DND-41 (cell line): ENCODE data around the gene XPNPEP1.

Experiments used
- ATAC-seq: fragments of 200-7000 bp; cut with Tn5 transposase; 3 replicates; pipeline ENCODE4 v1.9.1; 2021; ENCODE audit warnings: low read depth; ENCODE audit not compliant: insufficient read depth
- DNase-seq: peaks from one replicate; pipeline ENCODE4 v3.0.0-alpha.2; 2020
- H2AFZ ChIP-seq: 2 replicates; pipeline ENCODE4 v1.6.0; 2012; ENCODE audit warnings: low read depth, low read length
- H3K27ac ChIP-seq: 2 replicates; pipeline ENCODE4 v1.5.1; 2012; ENCODE audit warnings: low read length, inconsistent platforms
- H3K27me3 ChIP-seq: fragments of 200-600 bp; sonication (generic); 2 replicates; pipeline ENCODE4 v1.6.0; 2012; ENCODE audit warnings: low read length, mild to moderate bottlenecking, inconsistent platforms; ENCODE audit not compliant: insufficient read depth, poor library complexity
- H3K36me3 ChIP-seq: 2 replicates; pipeline ENCODE4 v1.5.1; 2012; ENCODE audit warnings: low read length, inconsistent platforms; ENCODE audit not compliant: insufficient read depth
- H3K4me1 ChIP-seq: 2 replicates; pipeline ENCODE4 v1.5.1; 2012; ENCODE audit warnings: mild to moderate bottlenecking, low read length; ENCODE audit not compliant: insufficient read depth
- H3K4me2 ChIP-seq: 2 replicates; pipeline ENCODE4 v1.6.0; 2012; ENCODE audit warnings: mild to moderate bottlenecking, moderate library complexity, low read length, inconsistent platforms; ENCODE audit not compliant: insufficient read depth
- H3K4me3 ChIP-seq, 2 experiments: fragments of 200-600 bp in 1 of 2; shearing (Covaris generic) in 1 of 2; 2 replicates each; pipeline ENCODE4 v1.5.1; 2012 to 2016; ENCODE audit warnings: inconsistent platforms in 2 of 2, low read length in 2 of 2, mild to moderate bottlenecking in 2 of 2, low read depth in 1 of 2, moderate library complexity in 1 of 2
- H3K79me2 ChIP-seq: 2 replicates; pipeline ENCODE4 v1.6.0; 2012; ENCODE audit warnings: low read length, inconsistent platforms; ENCODE audit not compliant: insufficient read depth
- H3K9ac ChIP-seq: 2 replicates; pipeline ENCODE4 v1.6.0; 2012; ENCODE audit warnings: low read depth, mild to moderate bottlenecking, inconsistent platforms, low read length, moderate library complexity
- H3K9me3 ChIP-seq: 2 replicates; pipeline ENCODE4 v1.5.1; 2012; ENCODE audit warnings: low read length, moderate library complexity, mild to moderate bottlenecking, inconsistent platforms; ENCODE audit not compliant: insufficient read depth, severe bottlenecking
- H4K20me1 ChIP-seq: 2 replicates; pipeline ENCODE4 v1.6.0; 2012; ENCODE audit warnings: low read length; ENCODE audit not compliant: insufficient read depth
- EZH2 ChIP-seq: IDR thresholded peaks from 3 replicates; pipeline ENCODE4 v1.6.1; 2012; ENCODE audit warnings: borderline replicate concordance, low read depth, mild to moderate bottlenecking, moderate library complexity, low read length, inconsistent platforms; ENCODE audit not compliant: severe bottlenecking
- TF ChIP-seq, protein P1 (sequence below): IDR thresholded peaks from 2 replicates; pipeline ENCODE4 v1.5.1; 2012; ENCODE audit warnings: borderline replicate concordance, low read length, moderate library complexity, mild to moderate bottlenecking; ENCODE audit not compliant: poor library complexity, severe bottlenecking; ENCODE audit errors: extremely low read depth

Gene XPNPEP1

DNA sequence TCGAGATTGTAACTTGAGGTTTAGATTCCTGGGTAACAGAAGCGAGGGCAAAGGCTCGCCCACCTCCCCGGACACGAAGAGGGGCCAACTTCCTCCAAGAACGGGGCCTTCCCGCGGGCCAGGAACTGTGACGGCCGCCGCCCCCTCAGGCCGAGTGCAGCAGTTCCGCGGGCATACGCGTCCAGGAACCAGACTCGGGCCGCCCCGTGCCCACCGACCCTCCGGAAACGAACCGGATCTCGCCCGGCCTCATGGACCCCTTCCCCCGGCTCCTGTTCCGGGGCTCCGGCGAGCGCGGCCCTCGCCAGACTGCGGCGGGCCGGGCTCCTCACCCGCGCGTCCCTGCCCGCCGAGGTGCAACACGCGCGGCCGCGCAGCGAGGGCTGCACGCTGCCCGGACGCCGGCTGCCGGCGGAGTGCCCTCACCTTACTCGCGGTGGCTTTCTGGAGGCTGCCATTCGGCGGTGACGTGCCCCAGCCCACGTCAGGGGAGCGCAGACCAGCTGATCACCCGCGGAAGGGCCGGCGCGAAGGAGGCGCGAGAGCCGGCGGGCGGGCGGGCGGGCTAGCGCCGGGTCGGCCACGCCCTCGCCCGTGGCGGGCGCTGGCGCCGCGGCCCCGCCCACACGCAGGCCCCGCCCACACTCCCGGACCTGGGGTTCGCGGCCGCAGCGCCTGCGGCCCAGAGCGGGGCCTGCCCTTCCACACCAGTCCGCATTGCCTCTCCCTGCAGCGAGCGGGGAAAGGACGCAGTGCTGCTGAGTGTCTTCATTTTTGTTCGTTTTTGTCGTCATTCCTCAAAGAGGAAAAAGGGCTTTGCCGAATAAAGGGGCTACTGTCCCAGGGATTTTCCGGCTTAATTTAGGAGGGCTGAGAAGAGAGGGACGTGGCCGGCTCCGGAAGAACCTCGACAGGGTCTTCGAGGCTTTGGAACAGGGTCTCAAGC, at the start of gene XPNPEP1:
Gene XPNPEP1 (minus strand): TSS at position 536 of the 946 bp plus-strand sequence. CDS start 78 bp downstream, at position 458.
- Histone ChIP-seq H2AFZ (peak within 1 kb of the TSS; percentile 97), H3K4me3 (peak within 1 kb of the TSS; percentile 52 to 91), H3K4me1 (peaks cover 28% of the 10 kb centered on the region), H3K9me3 (no peaks in the 10 kb centered on the region), H3K79me2 (peaks cover 40% of the 10 kb centered on the region), H4K20me1 (no peaks in the 10 kb centered on the region), H3K27me3 (peaks cover 5% of the 10 kb centered on the region), H3K36me3 (no peaks in the 10 kb centered on the region; the same call in 1 of the 2 replicates), H3K27ac (peak within 1 kb of the TSS; percentile 59), H3K4me2 (peak within 1 kb of the TSS; percentile 73), H3K9ac (peak within 1 kb of the TSS; percentile 85)
- DNase-seq: peak; percentile 72
- ATAC-seq: peak; percentile 89
- TF ChIP-seq, protein P1, sequence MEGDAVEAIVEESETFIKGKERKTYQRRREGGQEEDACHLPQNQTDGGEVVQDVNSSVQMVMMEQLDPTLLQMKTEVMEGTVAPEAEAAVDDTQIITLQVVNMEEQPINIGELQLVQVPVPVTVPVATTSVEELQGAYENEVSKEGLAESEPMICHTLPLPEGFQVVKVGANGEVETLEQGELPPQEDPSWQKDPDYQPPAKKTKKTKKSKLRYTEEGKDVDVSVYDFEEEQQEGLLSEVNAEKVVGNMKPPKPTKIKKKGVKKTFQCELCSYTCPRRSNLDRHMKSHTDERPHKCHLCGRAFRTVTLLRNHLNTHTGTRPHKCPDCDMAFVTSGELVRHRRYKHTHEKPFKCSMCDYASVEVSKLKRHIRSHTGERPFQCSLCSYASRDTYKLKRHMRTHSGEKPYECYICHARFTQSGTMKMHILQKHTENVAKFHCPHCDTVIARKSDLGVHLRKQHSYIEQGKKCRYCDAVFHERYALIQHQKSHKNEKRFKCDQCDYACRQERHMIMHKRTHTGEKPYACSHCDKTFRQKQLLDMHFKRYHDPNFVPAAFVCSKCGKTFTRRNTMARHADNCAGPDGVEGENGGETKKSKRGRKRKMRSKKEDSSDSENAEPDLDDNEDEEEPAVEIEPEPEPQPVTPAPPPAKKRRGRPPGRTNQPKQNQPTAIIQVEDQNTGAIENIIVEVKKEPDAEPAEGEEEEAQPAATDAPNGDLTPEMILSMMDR: no peak
- TF ChIP-seq EZH2: no peak

DNA sequence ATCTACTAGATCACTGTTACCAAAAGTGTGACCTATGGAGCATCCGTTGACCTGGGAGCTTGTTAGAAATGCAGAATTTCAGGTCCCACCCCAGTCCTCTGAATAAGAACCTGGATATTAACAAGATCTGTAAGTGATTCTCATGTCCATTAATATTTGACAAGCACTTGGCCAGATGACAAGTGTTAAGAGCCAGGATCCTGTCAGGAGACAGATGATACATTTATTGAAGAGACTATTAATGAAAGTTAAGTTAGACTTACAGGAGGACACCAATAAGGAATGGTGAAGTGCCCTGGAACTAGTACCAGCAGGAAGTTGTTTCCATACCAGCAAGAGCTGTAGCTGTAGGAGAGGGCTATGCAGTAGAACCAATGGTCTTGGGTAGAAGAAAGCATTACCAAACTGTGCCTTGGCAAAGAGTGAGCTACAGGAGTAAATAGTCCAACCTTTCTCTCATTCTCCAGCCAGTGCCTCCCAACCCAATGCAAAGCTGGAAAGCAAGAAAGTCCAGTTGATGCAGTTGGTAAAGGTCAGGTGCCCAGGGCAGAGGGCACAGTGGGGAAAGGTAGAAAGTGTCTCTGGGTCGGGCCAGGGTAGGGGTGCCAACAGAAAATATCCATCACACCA, 49.2 kb upstream of the XPNPEP1 start:
- TF ChIP-seq EZH2: no peak
- TF ChIP-seq, protein P1: no peak
- no peak for ATAC-seq

GRCh38 chr10:109971634-109972033, 48.3 kb upstream of the XPNPEP1 start:
- no peaks in the 10 kb centered on the region; the same call in 1 of the 2 replicates for H4K20me1 ChIP-seq
- H3K9ac ChIP-seq: no peak overlapping the region
- peaks cover 20% of the 10 kb centered on the region for H3K27me3 ChIP-seq
- DNase-seq: no peak
- no peak for ATAC-seq
- H3K4me2 ChIP-seq: no peak overlapping the region
- no peak overlapping the region for H3K27ac ChIP-seq
- H3K79me2 ChIP-seq: no peaks in the 10 kb centered on the region
- H3K36me3 ChIP-seq: no peaks in the 10 kb centered on the region
- H2AFZ ChIP-seq: no peak overlapping the region
- no peaks in the 10 kb centered on the region for H3K9me3 ChIP-seq
- H3K4me1 ChIP-seq: no peaks in the 10 kb centered on the region
- no peak overlapping the region for H3K4me3 ChIP-seq
- TF ChIP-seq, protein P1: no peak
- no peak for TF ChIP-seq EZH2

More for the DNA sequence above, 49.2 kb upstream of the XPNPEP1 start:
- Histone ChIP-seq H3K9ac (no peak overlapping the region), H3K36me3 (no peaks in the 10 kb centered on the region), H3K4me3 (no peak overlapping the region), H3K27ac (no peak overlapping the region), H3K27me3 (peaks cover 20% of the 10 kb centered on the region), H4K20me1 (no peaks in the 10 kb centered on the region; the same call in 1 of the 2 replicates), H2AFZ (no peak overlapping the region), H3K9me3 (no peaks in the 10 kb centered on the region), H3K4me1 (no peaks in the 10 kb centered on the region), H3K79me2 (no peaks in the 10 kb centered on the region), H3K4me2 (no peak overlapping the region)
- no peak for DNase-seq
